Endothelial cell of umbilical vein (primary cell): ENCODE results near the gene CLIC4. TPM values are rescaled to one million over a fixed set of nuclear protein-coding genes. Genes with fewer than 3 reads are reported as not detected.

Experiments used
- BruUV-seq: library from RNA; stranded (reverse); fragments of 400-500 nt; replicated peaks from 2 replicates; lab custom pipeline; 2021; lab: Mats Ljungman, UMichigan
- CTCF ChIA-PET: fragments of 300-600, 350-600 bp; sonication (Branson Sonifier 250); formaldehyde crosslinking; loops from one replicate; lab custom pipeline; 2021; ENCODE audit warnings: antibody characterized with exemption, inconsistent platforms; lab: Charles Lee
- POLR2A ChIA-PET: fragments of 300-600, 350-600 bp; sonication (Branson Sonifier 250); formaldehyde crosslinking; loops from one replicate; lab custom pipeline; 2021; ENCODE audit warnings: antibody characterized with exemption, inconsistent platforms; lab: Charles Lee
- DNase-seq: peaks from one replicate; pipeline ENCODE4 v3.0.0-alpha.2; 2011; ENCODE audit warnings: low read depth, low spot score
- FAIRE-seq: peaks from 2 replicates; lab custom pipeline; 2011; peaks lifted over from hg19 to GRCh38; lab: Jason Lieb, UNC
- H2AFZ ChIP-seq: 2 replicates; pipeline ENCODE4 v1.6.0; 2012; ENCODE audit warnings: low read depth, low read length, control low read depth, inconsistent platforms
- H3K27ac ChIP-seq: 2 replicates; pipeline ENCODE4 v1.5.1; 2011; ENCODE audit warnings: low read depth, mild to moderate bottlenecking, control low read depth, low read length, moderate library complexity; ENCODE audit not compliant: insufficient read depth
- H3K27me3 ChIP-seq, 2 experiments: 2 replicates each; pipeline versions ENCODE4 v1.6.0 to v1.6.1; 2011; ENCODE audit warnings: low read length in 2 of 2, mixed read lengths in 1 of 2; ENCODE audit not compliant: control insufficient read depth in 2 of 2, insufficient read depth in 2 of 2
- H3K36me3 ChIP-seq, 2 experiments: 2 replicates in 1 of 2; 3 replicates in 1 of 2; pipeline ENCODE4 v1.5.1; 2011; ENCODE audit warnings: low read length in 2 of 2, mild to moderate bottlenecking in 1 of 2, moderate library complexity in 1 of 2; ENCODE audit not compliant: control insufficient read depth in 2 of 2, insufficient read depth in 2 of 2; ENCODE audit errors: extremely low read depth in 1 of 2
- H3K4me1 ChIP-seq: 3 replicates; pipeline ENCODE4 v1.5.1; 2011; ENCODE audit warnings: mild to moderate bottlenecking, low read length; ENCODE audit not compliant: control insufficient read depth, insufficient read depth; ENCODE audit errors: extremely low read depth
- H3K4me2 ChIP-seq: 2 replicates; pipeline ENCODE4 v1.6.1; 2011; ENCODE audit warnings: low read length, control low read depth, mixed read lengths; ENCODE audit not compliant: insufficient read depth
- H3K4me3 ChIP-seq, 3 experiments: fragments of 200-600 bp in 1 of 3; sonication (generic), shearing (Covaris generic) in 1 of 3; replicated peaks in 1 of 3; 2 replicates each; pipeline ENCODE4 v1.5.1; 2011 to 2016; ENCODE audit warnings: control low read depth in 3 of 3, low read length in 3 of 3, mild to moderate bottlenecking in 2 of 3, inconsistent platforms in 1 of 3, low read depth in 1 of 3, moderate library complexity in 1 of 3; ENCODE audit not compliant: insufficient read depth in 1 of 3
- H3K79me2 ChIP-seq: 2 replicates; pipeline ENCODE4 v1.6.0; 2012; ENCODE audit warnings: low read length, inconsistent platforms; ENCODE audit not compliant: control insufficient read depth, insufficient read depth
- H3K9ac ChIP-seq: replicated peaks from 2 replicates; pipeline ENCODE3; 2011; ENCODE audit warnings: low read length, control low read depth; ENCODE audit not compliant: insufficient read depth; ENCODE audit errors: extremely low read depth
- H3K9me1 ChIP-seq: replicated peaks from 3 replicates; pipeline ENCODE4 v1.6.0; 2011; ENCODE audit warnings: mild to moderate bottlenecking, low read length; ENCODE audit not compliant: control insufficient read depth, insufficient read depth; ENCODE audit errors: extremely low read depth
- H3K9me3 ChIP-seq: replicated peaks from 2 replicates; pipeline ENCODE4 v1.5.1; 2012; ENCODE audit warnings: low read length, inconsistent platforms; ENCODE audit not compliant: control insufficient read depth, insufficient read depth
- H4K20me1 ChIP-seq: replicated peaks from 2 replicates; pipeline ENCODE3; 2011; ENCODE audit warnings: mild to moderate bottlenecking, low read length; ENCODE audit not compliant: control insufficient read depth, insufficient read depth; ENCODE audit errors: extremely low read depth
- CTCF ChIP-seq, 2 donors: IDR thresholded peaks; 1 replicate in 1 of 2; 2 replicates in 1 of 2; pipeline ENCODE4 v1.5.1; 2011; ENCODE audit warnings: low read length in 2 of 2, mild to moderate bottlenecking in 2 of 2, moderate library complexity in 2 of 2, control low read depth in 1 of 2, inconsistent platforms in 1 of 2, low read depth in 1 of 2; ENCODE audit not compliant: insufficient read depth in 1 of 2; ENCODE audit errors: extremely low read depth in 1 of 2
- EZH2 ChIP-seq: IDR thresholded peaks from 2 replicates; pipeline ENCODE4 v1.6.1; 2012; ENCODE audit warnings: borderline replicate concordance, low read depth, mild to moderate bottlenecking, moderate library complexity, low read length, inconsistent platforms; ENCODE audit not compliant: severe bottlenecking
- FOS ChIP-seq: IDR thresholded peaks from 2 replicates; pipeline ENCODE4 v1.6.1; 2011; ENCODE audit warnings: mild to moderate bottlenecking, low read length, moderate library complexity, borderline replicate concordance; ENCODE audit not compliant: insufficient read depth
- GATA2 ChIP-seq: IDR thresholded peaks from 2 replicates; pipeline ENCODE4 v1.7.0; 2011; ENCODE audit warnings: low read depth, mild to moderate bottlenecking, moderate library complexity, mixed read lengths, low read length; ENCODE audit not compliant: insufficient read length, insufficient read depth
- JUN ChIP-seq: IDR thresholded peaks from 2 replicates; pipeline ENCODE4 v1.6.1; 2011; ENCODE audit warnings: borderline replicate concordance, low read depth; ENCODE audit not compliant: insufficient read length, insufficient read depth
- MAX ChIP-seq: IDR thresholded peaks from 2 replicates; pipeline ENCODE4 v1.6.1; 2011; ENCODE audit not compliant: insufficient read depth, insufficient read length
- MYC ChIP-seq: IDR thresholded peaks from one replicate; pipeline ENCODE4 v1.6.1; 2011; ENCODE audit warnings: mild to moderate bottlenecking, low read depth, low read length
- POLR2A ChIP-seq: IDR thresholded peaks from 2 replicates; pipeline ENCODE4 v1.6.1; 2012; ENCODE audit warnings: low read depth, mild to moderate bottlenecking, control low read depth, low read length
- POLR2AphosphoS5 ChIP-seq: IDR thresholded peaks from 2 replicates; pipeline ENCODE4 v1.6.1; 2012; ENCODE audit warnings: low read depth, mild to moderate bottlenecking, control low read depth, low read length, moderate library complexity; ENCODE audit not compliant: insufficient read depth
- dilution Hi-C: fragments of 300-500 bp; cut with MboI; formaldehyde crosslinking; loops from one replicate; pipeline ENCODE4 v1.15.0; 2019; ENCODE audit warnings: low sequenced_read_pairs; ENCODE audit not compliant: extremely low pct_ligation_motif_present
- intact Hi-C: fragments of 100-400 bp; cut with micrococcal nuclease; formaldehyde crosslinking; loops from one replicate; pipeline ENCODE4 v1.10.0; 2022
- polyA plus RNA-seq, 4 experiments: library from polyadenylated mRNA; depleted of rRNA in 3 of 4; stranded (reverse) in 3 of 4; unstranded in 1 of 4; fragments of >200 nt; gene quantifications; 2 replicates each; pipeline versions ENCODE4 v1.2.1 to v1.2.3, GENCODE V29; 2011 to 2012; ENCODE audit warnings: missing spikeins in 1 of 4
- total RNA-seq: library from RNA; stranded (reverse); gene quantifications from 2 replicates; pipeline ENCODE4 v1.2.3, GENCODE V29; 2021

Gene CLIC4
- total and polyA plus RNA-seq, 2 donors (not counting 3 experiments of a cell fraction or from before 2014, with no cell fraction given), result 97.5 to 330 TPM

- no peak for DNase-seq
- no peak overlapping the region for H3K9ac ChIP-seq
- H3K36me3 ChIP-seq, result peaks cover 0 to 2% of the 10 kb centered on the region in 2 experiments
- CTCF ChIA-PET, result interaction anchor here (1.7 to 6.3 kb wide), 4 partner anchors 13 to 79 kb away, joined by 4 to 40 read pairs (median 18); partner anchors contain the start of gene CLIC4
- FAIRE-seq, result no peak
- H3K9me1 ChIP-seq, result no peaks in the 10 kb centered on the region
- POLR2A ChIA-PET, result interaction anchor here (1.2 kb wide), 1 partner anchor 22 kb away, joined by 3 read pairs; the partner anchor contains the start of gene CLIC4
- H3K27ac ChIP-seq, result no peak overlapping the region
- dilution Hi-C loops (no loop called here), intact Hi-C loops (loop anchor here (5.0 kb wide), 1 partner anchor 125 kb away; the partner anchor contains the start of gene SRRM1)
- no peak overlapping the region for H3K4me3 ChIP-seq
- no peak overlapping the region for H3K4me2 ChIP-seq
- H3K4me1 ChIP-seq, result peaks cover 65% of the 10 kb centered on the region
- H3K79me2 ChIP-seq, result peaks cover 91% of the 10 kb centered on the region
- no peaks in the 10 kb centered on the region for H4K20me1 ChIP-seq
- no peak overlapping the region for H2AFZ ChIP-seq
- BruUV-seq, result no TSS peak
- H3K9me3 ChIP-seq, result no peaks in the 10 kb centered on the region
- H3K27me3 ChIP-seq, result no peaks in the 10 kb centered on the region
- no peak for TF ChIP-seq POLR2A
- TF ChIP-seq MYC, result no peak
- no peak for TF ChIP-seq POLR2AphosphoS5
- no peak for TF ChIP-seq CTCF (IDR thresholded peaks at IDR 0.05; ENCODE audit: extremely low read depth in 1 of 2, insufficient read depth in 1 of 2, low read depth in 1 of 2, low read length in 2 of 2)
- TF ChIP-seq MAX, result no peak
- no peak for TF ChIP-seq GATA2
- no peak for TF ChIP-seq EZH2
- no peak for TF ChIP-seq JUN
- TF ChIP-seq FOS, result no peak
These were observed 22.1 kb downstream of the CLIC4 start for GRCh38 chr1:24767351-24767750.
